NCI-H187 treated with DMSO at 0.1 percent for 48 hours (cell line): ENCODE results near the gene CCDC14.
"Not testable (repeated sequence)": the region's sequence is repeated elsewhere in the genome, so short reads cannot be mapped to it uniquely, and the experiment has no call there.

ENCODE experiments used
- DNase-seq: peaks from one replicate; lab custom pipeline; 2025; lab: John Stamatoyannopoulos, UW

Gene CCDC14

GRCh38 chr3:123964793-123965192, 3.8 kb upstream of the CCDC14 start:
- DNase-seq = not testable (repeated sequence)

- no peak for DNase-seq
Measured at GRCh38 chr3:123961508-123961856, 453 bp upstream of the CCDC14 start.

- no peak for DNase-seq
Measured at GRCh38 chr3:123953735-123954134, 7.3 kb downstream of the CCDC14 start.

GRCh38 chr3:123952844-123953520, 8.0 kb downstream of the CCDC14 start:
- DNase-seq = no peak

GRCh38 chr3:123951522-123952447, 9.2 kb downstream of the CCDC14 start:
- peak; percentile 6 for DNase-seq

GRCh38 chr3:123949641-123950040, 11.4 kb downstream of the CCDC14 start:
- no peak for DNase-seq

DNA sequence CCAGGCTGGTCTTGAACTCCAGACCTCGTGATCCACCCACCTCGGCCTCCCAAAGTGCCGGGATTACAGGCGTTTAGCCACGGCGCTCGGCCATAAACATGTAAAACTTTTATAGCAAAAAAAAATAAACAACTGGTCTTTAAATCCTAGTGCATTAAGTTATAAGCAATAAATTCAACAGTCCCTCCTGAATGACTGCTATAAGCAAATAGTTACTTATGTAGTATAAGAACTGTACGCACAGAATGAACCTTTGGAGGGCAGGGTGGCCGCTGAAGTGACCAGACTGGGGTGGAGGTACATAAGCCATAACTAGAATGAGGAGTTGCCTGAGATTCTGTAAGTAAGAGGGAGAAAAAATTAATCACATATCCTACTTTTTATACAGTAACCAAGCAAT, 12.6 kb downstream of the CCDC14 start:
- no peak for DNase-seq

DNA sequence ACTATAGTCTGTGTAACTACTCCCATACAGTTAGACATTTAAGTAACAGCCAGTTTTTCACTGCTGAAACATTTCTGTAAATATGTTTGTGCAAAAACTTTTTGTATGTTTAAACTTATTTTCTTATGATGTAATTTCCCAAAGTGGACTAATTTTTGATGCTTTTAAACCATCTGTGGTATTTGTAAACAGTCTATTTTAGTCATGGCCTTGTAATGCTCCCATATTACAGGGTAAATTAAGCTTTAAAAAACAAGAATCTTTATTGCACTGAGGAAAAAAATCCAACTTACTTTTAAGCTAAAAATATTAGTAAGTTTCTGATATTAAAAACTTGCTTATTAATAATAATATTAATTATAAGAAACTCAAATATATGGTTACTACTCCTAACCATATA, 13.5 kb downstream of the CCDC14 start:
- no peak for DNase-seq

GRCh38 chr3:123941542-123941941, 19.5 kb downstream of the CCDC14 start:
- DNase-seq = no peak

DNA sequence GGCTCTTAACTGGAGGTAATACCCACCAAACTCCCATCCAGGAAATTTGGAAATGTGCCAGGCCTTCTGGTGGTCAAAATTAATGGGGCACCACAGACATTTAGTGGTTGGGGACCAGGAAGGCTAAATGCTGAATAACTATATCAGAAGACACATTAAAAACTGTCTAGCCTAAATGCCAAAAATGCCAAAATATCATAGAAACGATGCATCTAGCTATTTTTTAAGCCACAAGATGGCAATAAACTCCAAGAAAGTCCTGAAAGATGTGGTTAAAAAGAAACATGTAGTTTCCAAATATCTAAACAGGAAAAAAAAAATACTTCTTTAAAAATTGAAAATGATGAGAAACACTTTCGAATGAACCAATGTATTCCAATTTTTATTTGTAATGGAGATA, 19.9 kb downstream of the CCDC14 start:
- DNase-seq = no peak

- no peak for DNase-seq
Measured at GRCh38 chr3:123939706-123940105, 21.3 kb downstream of the CCDC14 start.

- DNase-seq = no peak
Measured at GRCh38 chr3:123936400-123936799, 24.6 kb downstream of the CCDC14 start.

- no peak for DNase-seq
Measured at GRCh38 chr3:123935830-123936229, 25.2 kb downstream of the CCDC14 start.

GRCh38 chr3:123934250-123934649, 26.8 kb downstream of the CCDC14 start:
- DNase-seq = no peak

GRCh38 chr3:123930445-123930844, 30.6 kb downstream of the CCDC14 start:
- no peak for DNase-seq

DNA sequence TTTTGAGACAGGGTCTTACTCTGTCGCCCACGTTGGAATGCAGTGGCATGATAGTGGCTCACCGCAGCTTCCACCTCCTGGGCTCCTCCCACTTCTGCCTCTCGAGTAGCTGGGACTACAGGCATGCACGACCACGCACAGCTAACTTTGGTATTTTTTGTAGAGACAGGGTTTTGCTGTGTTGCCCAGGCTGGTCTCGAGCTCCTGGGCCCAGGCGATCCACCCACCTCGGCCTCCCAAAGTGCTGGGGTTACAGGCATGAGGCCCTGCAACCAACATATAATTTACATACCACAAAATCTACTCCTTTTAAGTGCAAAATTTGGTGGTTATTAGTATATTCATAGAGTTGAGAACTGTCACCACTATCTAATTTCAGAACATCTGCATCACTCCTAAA, 31.7 kb downstream of the CCDC14 start:
- no peak for DNase-seq

GRCh38 chr3:123926396-123926795, 34.6 kb downstream of the CCDC14 start:
- DNase-seq = no peak

DNA sequence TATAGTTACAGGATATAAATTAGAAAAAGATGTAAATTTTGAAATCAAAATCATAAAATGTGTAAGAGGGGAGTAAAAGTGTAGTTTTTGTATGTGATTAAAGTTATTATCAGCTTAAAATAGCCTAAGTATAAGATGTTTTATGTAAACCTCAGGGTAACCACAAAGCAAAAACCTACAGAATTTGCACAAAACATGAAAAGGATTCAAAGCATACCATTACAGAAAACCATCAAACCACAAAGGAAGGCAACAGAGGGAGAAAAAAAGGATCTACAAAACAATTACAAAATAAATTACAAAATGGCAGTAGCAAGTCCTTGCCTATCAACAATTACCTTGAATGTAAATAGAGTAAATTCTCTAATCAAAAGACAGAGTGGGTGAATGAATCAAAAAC, 40.2 kb downstream of the CCDC14 start:
- no peak for DNase-seq

GRCh38 chr3:123920383-123920782, 40.6 kb downstream of the CCDC14 start:
- DNase-seq = no peak

DNA sequence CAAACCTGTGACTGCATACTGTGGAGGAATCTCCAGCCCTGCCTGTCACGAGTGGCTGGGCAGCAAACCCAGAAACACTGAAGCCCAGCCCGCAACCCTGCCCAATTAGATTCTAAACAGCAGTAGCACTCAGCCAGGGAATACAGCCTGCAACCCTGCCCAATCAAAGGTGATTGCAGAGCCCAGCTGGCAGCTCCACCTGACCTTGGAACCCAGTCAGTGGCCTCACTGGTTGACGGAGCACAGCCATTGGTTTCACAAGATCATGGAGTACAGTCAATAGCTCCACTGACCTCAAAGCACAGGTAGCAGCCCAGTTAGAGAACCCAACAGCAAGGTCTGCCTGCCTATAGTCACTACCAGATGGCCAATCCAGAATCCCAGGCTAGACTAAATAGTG, 41.7 kb downstream of the CCDC14 start:
- DNase-seq = no peak

GRCh38 chr3:123914829-123915228, 46.2 kb downstream of the CCDC14 start:
- DNase-seq = no peak

- no peak for DNase-seq
Measured at GRCh38 chr3:123909785-123910184, 51.2 kb downstream of the CCDC14 start.

- no peak for DNase-seq
Measured at GRCh38 chr3:123907720-123908119, 53.3 kb downstream of the CCDC14 start.
